ENCODE measurements around the gene GJB5. TPM values are rescaled to one million over a fixed set of nuclear protein-coding genes. Genes with fewer than 3 reads are reported as not detected.

Gene GJB5
- total and polyA plus RNA-seq, 2 of the 8 experiments (the other 6 are each of a cell fraction or from before 2014, with no cell fraction given): 0.86 to 3.1 TPM

- Histone ChIP-seq H3K79me1 (ENCODE audit: low read depth, low read length) (no peaks in the 10 kb centered on the region), H2BK120ac (replicated peaks; ENCODE audit: low read depth, low read length) (no peak overlapping the region), H2BK20ac (ENCODE audit: low read length) (no peak overlapping the region), H3K23me2 (ENCODE audit: low read depth, low read length) (peaks cover 15% of the 10 kb centered on the region; the same call in 1 of the 2 replicates), H4K8ac (ENCODE audit: extremely low read depth, insufficient read depth, low read length) (no peak overlapping the region), H4K5ac (ENCODE audit: insufficient read length, low read depth, low read length) (no peak overlapping the region), H3K56ac (replicated peaks; ENCODE audit: insufficient read length, low read depth, low read length) (no peak overlapping the region), H3K4me3 (ENCODE audit: extremely low read depth in 1 of 4, insufficient read depth in 2 of 4, low read depth in 3 of 4, low read length in 4 of 4) (no peak overlapping the region), H3K4ac (replicated peaks; ENCODE audit: insufficient read length, low read depth, low read length) (no peak overlapping the region), H3K79me2 (ENCODE audit: control insufficient read depth in 1 of 2, insufficient read depth in 2 of 2, low read length in 2 of 2) (no peaks in the 10 kb centered on the region), H3K14ac (ENCODE audit: insufficient read length) (no peak overlapping the region), H3K4me1 (replicated peaks in 1 of 4; ENCODE audit: control insufficient read depth in 3 of 4, insufficient read depth in 4 of 4, low read length in 3 of 4) (peaks cover 0 to 14% (median 5%) of the 10 kb centered on the region in 4 experiments; a peak in 4 of 7 replicates), H2BK12ac (ENCODE audit: low read depth, low read length) (no peak overlapping the region), H3K23ac (ENCODE audit: insufficient read length) (no peak overlapping the region), H3K36me3 (ENCODE audit: control insufficient read depth in 2 of 4, insufficient read depth in 4 of 4, low read length in 3 of 4) (no peaks in the 10 kb centered on the region), H2BK5ac (ENCODE audit: low read depth, low read length) (no peak overlapping the region), H3K27ac (ENCODE audit: low read depth, low read length) (no peak overlapping the region), H3K4me2 (ENCODE audit: insufficient read depth in 1 of 2, low read depth in 2 of 2, low read length in 2 of 2) (no peak overlapping the region), H3K9me3 (ENCODE audit: insufficient read depth in 2 of 2, low read depth in 1 of 2, low read length in 1 of 2) (no peaks in the 10 kb centered on the region), H4K20me1 (replicated peaks in 1 of 2; ENCODE audit: control insufficient read depth in 1 of 2, insufficient read depth in 2 of 2, low read length in 2 of 2) (no peaks in the 10 kb centered on the region), H3K18ac (ENCODE audit: extremely low read depth, low read length) (no peak overlapping the region), H4K91ac (replicated peaks; ENCODE audit: insufficient read length, low read length) (no peak overlapping the region), H3K27me3 (replicated peaks in 1 of 4; ENCODE audit: control insufficient read depth in 3 of 4, extremely low read depth in 1 of 4, insufficient read depth in 3 of 4, low read length in 3 of 4) (peaks cover 0 to 24% (median 10%) of the 10 kb centered on the region in 4 experiments; a peak in 5 of 7 replicates), H3K9ac (replicated peaks in 1 of 4; ENCODE audit: extremely low read depth in 1 of 4, low read depth in 3 of 4, low read length in 3 of 4) (no peak overlapping the region), H2AK5ac (ENCODE audit: low read depth, low read length) (no peak overlapping the region), H2AFZ (ENCODE audit: low read length) (no peak overlapping the region), H2BK15ac (ENCODE audit: low read length) (no peak overlapping the region)
- FAIRE-seq: no peak
- CTCF ChIA-PET (ENCODE audit: partially characterized antibody): interaction anchor here (0.9 to 3.6 kb wide), 4 partner anchors 22 to 74 kb away, joined by 3 to 17 read pairs (median 3); no protein-coding TSS in a partner anchor
- 89% methylated on average over 5 of the region's 5 CpGs; no CpG with 5 or more reads in 1 of the 2 experiments for WGBS, 2 experiments (ENCODE audit: extremely low coverage in 1 of 2, insufficient coverage in 1 of 2, insufficient read length in 1 of 2, insufficient replicate concordance in 2 of 2, low coverage in 1 of 2, low lambda C conversion rate in 2 of 2, missing lambda C conversion rate in 1 of 2)
- POLR2A ChIA-PET (ENCODE audit: partially characterized antibody): no interaction called here
- no peak for DNase-seq (ENCODE audit: low read depth in 1 of 2, low spot score in 2 of 2)
- TF ChIP-seq MAX (IDR thresholded peaks at IDR 0.05) (no peak), NRF1 (IDR thresholded peaks at IDR 0.05; ENCODE audit: low read depth, low read length) (no peak), KDM1A (IDR thresholded peaks at IDR 0.05; ENCODE audit: borderline replicate concordance, low read length) (no peak), KDM5A (IDR thresholded peaks at IDR 0.05; ENCODE audit: low read length) (no peak), CBX5 (IDR thresholded peaks at IDR 0.05; ENCODE audit: low read depth, low read length) (no peak), YY1 (IDR thresholded peaks at IDR 0.05; ENCODE audit: low read depth, low read length) (no peak), TAF1 (IDR thresholded peaks at IDR 0.05; ENCODE audit: low read depth, low read length) (no peak), GABPA (IDR thresholded peaks at IDR 0.05; ENCODE audit: borderline replicate concordance, insufficient read depth, low read length) (no peak), ATF3 (IDR thresholded peaks at IDR 0.05; ENCODE audit: insufficient read depth, low read depth, low read length) (no peak), JUN (IDR thresholded peaks at IDR 0.05; ENCODE audit: low read depth, low read length) (no peak)
Observed at GRCh38 chr1:34779005-34779404, 24.2 kb downstream of the GJB5 start.

Data from H1 (cell line).